ENCODE measurements around the gene FIZ1. TPM values are rescaled to one million over a fixed set of nuclear protein-coding genes. Genes with fewer than 3 reads are reported as not detected.

The FIZ1 gene
- total and polyA plus RNA-seq, 12 donors: 4.4 to 19.7 (median 10.4) TPM

DNA sequence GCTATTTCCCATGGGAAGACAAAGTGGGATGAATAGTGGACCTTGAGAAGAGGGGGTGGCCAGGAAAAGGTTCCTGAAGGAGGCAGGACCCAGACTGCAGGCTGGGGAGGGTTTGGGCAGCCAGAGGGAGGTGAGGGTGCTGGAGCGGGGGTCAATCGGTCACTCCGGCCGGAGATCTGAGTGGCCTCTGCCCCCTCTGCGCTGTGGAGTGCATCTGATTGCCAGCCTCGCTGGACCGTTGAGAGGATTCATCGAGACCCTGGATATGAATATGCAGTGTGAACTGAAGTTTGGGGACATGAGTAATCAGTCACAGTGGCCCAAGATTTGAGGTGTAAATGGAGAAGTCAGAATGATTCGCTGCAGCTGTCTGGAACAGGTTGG lies 36.0 kb upstream of the FIZ1 start:
- WGBS, 4 donors: 3 to 6% (median 3%) methylated on average over 9 of the region's 9 CpGs
- Histone ChIP-seq H3K27ac (peak overlapping the region; percentile 88 to 99 (median 97)), H3K4me1 (replicated peaks in 1 of 2) (peaks cover 23 to 36% of the 10 kb centered on the region in 2 donors)

DNA sequence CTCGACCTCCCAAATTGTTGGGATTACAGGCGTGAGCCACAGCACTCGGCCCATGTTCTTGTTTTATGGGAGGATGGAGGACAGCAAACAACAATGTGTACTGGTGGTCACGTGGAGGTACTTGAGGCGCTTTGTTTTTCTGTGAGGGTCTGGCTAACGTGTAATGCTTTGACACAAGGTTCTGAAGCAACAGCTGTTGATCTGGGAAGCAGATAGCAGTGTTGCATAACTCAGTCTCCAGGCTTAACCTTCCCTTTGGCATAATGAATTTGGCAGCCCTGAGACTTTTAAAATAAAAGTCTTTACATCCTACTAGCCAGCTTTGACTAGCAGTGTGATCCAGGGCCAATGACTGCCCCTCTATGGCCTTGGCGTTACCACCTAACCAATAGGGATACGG lies 34.5 kb upstream of the FIZ1 start:
- peak in 1 of 7 donors; percentile 19 for DNase-seq
- peak overlapping the region in 3 of 5 donors; percentile 97 to 99 (median 97) for H3K27ac ChIP-seq
- intact Hi-C loops (cut with DNase I): loop anchor here in 1 of 2 donors (5.0 kb wide), 1 partner anchor 117 kb away; no protein-coding TSS in a partner anchor
- H3K36me3 ChIP-seq (replicated peaks in 1 of 2): no peaks in the 10 kb centered on the region
- H3K4me3 ChIP-seq: no peak overlapping the region
- TF ChIP-seq, protein P1, sequence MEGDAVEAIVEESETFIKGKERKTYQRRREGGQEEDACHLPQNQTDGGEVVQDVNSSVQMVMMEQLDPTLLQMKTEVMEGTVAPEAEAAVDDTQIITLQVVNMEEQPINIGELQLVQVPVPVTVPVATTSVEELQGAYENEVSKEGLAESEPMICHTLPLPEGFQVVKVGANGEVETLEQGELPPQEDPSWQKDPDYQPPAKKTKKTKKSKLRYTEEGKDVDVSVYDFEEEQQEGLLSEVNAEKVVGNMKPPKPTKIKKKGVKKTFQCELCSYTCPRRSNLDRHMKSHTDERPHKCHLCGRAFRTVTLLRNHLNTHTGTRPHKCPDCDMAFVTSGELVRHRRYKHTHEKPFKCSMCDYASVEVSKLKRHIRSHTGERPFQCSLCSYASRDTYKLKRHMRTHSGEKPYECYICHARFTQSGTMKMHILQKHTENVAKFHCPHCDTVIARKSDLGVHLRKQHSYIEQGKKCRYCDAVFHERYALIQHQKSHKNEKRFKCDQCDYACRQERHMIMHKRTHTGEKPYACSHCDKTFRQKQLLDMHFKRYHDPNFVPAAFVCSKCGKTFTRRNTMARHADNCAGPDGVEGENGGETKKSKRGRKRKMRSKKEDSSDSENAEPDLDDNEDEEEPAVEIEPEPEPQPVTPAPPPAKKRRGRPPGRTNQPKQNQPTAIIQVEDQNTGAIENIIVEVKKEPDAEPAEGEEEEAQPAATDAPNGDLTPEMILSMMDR (IDR thresholded peaks at IDR 0.05): no peak
- no peak for TF ChIP-seq POLR2A (IDR thresholded peaks at IDR 0.05)
- H3K4me1 ChIP-seq (replicated peaks in 1 of 2): peaks cover 18 to 28% of the 10 kb centered on the region in 2 donors
- H3K9me3 ChIP-seq (replicated peaks in 1 of 3): no peaks in the 10 kb centered on the region
- WGBS, 4 donors: 71 to 84% (median 76%) methylated on average over 7 to 8 of the region's 8 CpGs
- H3K27me3 ChIP-seq: no peaks in the 10 kb centered on the region

More for the DNA sequence above, 36.0 kb upstream of the FIZ1 start:
- Histone ChIP-seq H3K9me3 (replicated peaks in 1 of 3) (no peaks in the 10 kb centered on the region), H3K36me3 (replicated peaks in 1 of 2) (no peaks in the 10 kb centered on the region), H3K27me3 (no peaks in the 10 kb centered on the region), H3K4me3 (peak overlapping the region; percentile 67 to 100 (median 86))
- peak in 2 of 7 donors; percentile 24 to 26 for DNase-seq
- TF ChIP-seq POLR2A (IDR thresholded peaks at IDR 0.05): no peak
- TF ChIP-seq, protein P1 (IDR thresholded peaks at IDR 0.05): no peak
- intact Hi-C loops (cut with DNase I): no loop called here

DNA sequence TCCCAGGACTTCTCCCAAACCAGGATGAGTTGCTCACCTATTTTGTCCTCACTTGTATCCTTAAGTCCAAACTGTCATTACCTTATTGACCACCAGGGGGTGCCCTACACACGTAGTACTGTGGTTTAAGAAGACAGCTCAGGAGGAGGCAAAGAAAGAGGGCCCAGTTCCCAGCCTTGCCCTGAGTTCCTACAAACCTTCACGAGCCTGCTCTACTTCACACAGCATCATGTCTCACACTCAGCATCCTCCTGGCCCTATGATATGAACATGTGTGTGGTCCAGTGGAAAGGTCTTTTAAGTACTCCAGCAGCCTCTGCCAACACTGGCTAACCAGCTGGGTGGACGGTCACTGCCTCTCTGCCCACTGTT lies 33.1 kb upstream of the FIZ1 start:
- Histone ChIP-seq H3K4me1 (replicated peaks in 1 of 2) (peaks cover 18 to 20% of the 10 kb centered on the region in 2 donors), H3K27me3 (no peaks in the 10 kb centered on the region), H3K9me3 (replicated peaks in 1 of 3) (no peaks in the 10 kb centered on the region), H3K27ac (peak overlapping the region in 1 of 5 donors; percentile 59), H3K36me3 (replicated peaks in 1 of 2) (no peaks in the 10 kb centered on the region), H3K4me3 (no peak overlapping the region)
- DNase-seq: peak; percentile 92 to 98 (median 95)
- no peak for TF ChIP-seq POLR2A (IDR thresholded peaks at IDR 0.05)
- TF ChIP-seq, protein P1 (IDR thresholded peaks at IDR 0.05): peak; percentile 89 to 95 (median 92)
- intact Hi-C loops (cut with DNase I): loop anchor here in 1 of 2 donors (5.0 kb wide), 1 partner anchor 115 kb away; no protein-coding TSS in a partner anchor
- 20 to 32% (median 29%) methylated on average over 3 of the region's 3 CpGs for WGBS, 4 donors

DNA sequence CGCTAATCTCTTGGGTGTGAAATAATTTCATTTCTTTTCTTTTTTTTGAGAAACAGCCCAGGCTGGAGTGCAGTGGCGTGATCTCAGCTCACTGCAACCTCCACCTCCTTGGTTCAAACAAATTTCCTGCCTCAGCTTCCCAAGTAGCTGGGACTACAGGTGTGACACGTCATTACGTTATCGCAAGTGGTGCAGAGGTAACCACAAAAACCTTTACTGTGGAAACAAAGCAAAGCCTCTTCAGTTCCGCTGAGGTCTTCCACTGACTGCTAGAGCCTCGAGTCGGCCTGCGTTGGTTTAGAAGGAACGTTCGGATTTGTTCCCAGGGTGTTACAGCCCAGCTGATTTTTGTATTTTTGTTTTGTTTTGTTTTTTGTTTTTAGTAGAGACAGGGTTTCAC lies 27.0 kb upstream of the FIZ1 start:
- intact Hi-C loops (cut with DNase I): no loop called here
- DNase-seq: no peak
- H3K4me3 ChIP-seq: no peak overlapping the region
- H3K36me3 ChIP-seq (replicated peaks in 1 of 2): peaks cover 0 to 4% of the 10 kb centered on the region in 2 donors
- TF ChIP-seq, protein P1 (IDR thresholded peaks at IDR 0.05): no peak
- TF ChIP-seq POLR2A (IDR thresholded peaks at IDR 0.05): no peak
- no peaks in the 10 kb centered on the region for H3K27me3 ChIP-seq
- WGBS, 4 donors: 87 to 92% (median 89%) methylated on average over 11 of the region's 11 CpGs
- no peak overlapping the region for H3K27ac ChIP-seq
- peaks cover 0 to 21% of the 10 kb centered on the region in 2 donors for H3K4me1 ChIP-seq (replicated peaks in 1 of 2)
- no peaks in the 10 kb centered on the region for H3K9me3 ChIP-seq (replicated peaks in 1 of 3)
